Measurements from ENCODE around the gene KRTAP10-8. TPM values are rescaled to one million over a fixed set of nuclear protein-coding genes. Genes with fewer than 3 reads are reported as not detected.

KRTAP10-8 gene
- total RNA-seq, 1 experiment from 2014 or later = not detected

- H3K27me3 Mint-ChIP-seq (ENCODE audit: low read depth) = peaks cover 10% of the 10 kb centered on the region
- POLR2A ChIA-PET = no interaction called here
- H3K4me1 Mint-ChIP-seq = peaks cover 20% of the 10 kb centered on the region
- ATAC-seq (no peak), DNase-seq (ENCODE audit: low spot score) (no peak)
- H3K9me3 Mint-ChIP-seq = peaks cover 24% of the 10 kb centered on the region
- CTCF ChIA-PET = interaction anchor here (1.1 kb wide), 1 partner anchor 31 kb away, joined by 3 read pairs; no protein-coding TSS in a partner anchor
- peaks cover 23% of the 10 kb centered on the region for H3K36me3 Mint-ChIP-seq
- no peak within 1 kb of the TSS for H3K27ac Mint-ChIP-seq
- TF ChIP-seq FOXP4 (CRISPR knock-in tag; IDR thresholded peaks at IDR 0.05) (no peak), PRRX2 (CRISPR knock-in tag; IDR thresholded peaks at IDR 0.05) (no peak), TEAD1 (CRISPR knock-in tag; IDR thresholded peaks at IDR 0.05) (no peak), USF1 (CRISPR knock-in tag; IDR thresholded peaks at IDR 0.05) (no peak), ZNF423 (CRISPR knock-in tag; IDR thresholded peaks at IDR 0.05) (no peak), ZSCAN18 (CRISPR knock-in tag; IDR thresholded peaks at IDR 0.05) (no peak), RELA (CRISPR knock-in tag; IDR thresholded peaks at IDR 0.05; ENCODE audit: borderline replicate concordance) (no peak), SOX15 (CRISPR knock-in tag; IDR thresholded peaks at IDR 0.05) (no peak), STAT6 (CRISPR knock-in tag; conservative IDR thresholded peaks at IDR 0.05; ENCODE audit: low read depth) (no peak), ZNF416 (CRISPR knock-in tag; IDR thresholded peaks at IDR 0.05) (no peak), ZNF232 (CRISPR knock-in tag; IDR thresholded peaks at IDR 0.05) (no peak), ZNF219 (CRISPR knock-in tag; IDR thresholded peaks at IDR 0.05; ENCODE audit: borderline replicate concordance) (no peak), NR2C2 (CRISPR knock-in tag; IDR thresholded peaks at IDR 0.05) (no peak), TCF7 (CRISPR knock-in tag; IDR thresholded peaks at IDR 0.05; ENCODE audit: low read depth) (no peak), ZBTB43 (CRISPR knock-in tag; IDR thresholded peaks at IDR 0.05) (no peak), SMAD4 (CRISPR knock-in tag; IDR thresholded peaks at IDR 0.05) (no peak), GTF2I (CRISPR knock-in tag; conservative IDR thresholded peaks at IDR 0.05) (no peak), ZMAT4 (CRISPR knock-in tag; IDR thresholded peaks at IDR 0.05) (no peak), ZNF425 (CRISPR knock-in tag; conservative IDR thresholded peaks at IDR 0.05) (no peak)
- H3K4me3 Mint-ChIP-seq = no peak within 1 kb of the TSS
Measured at GRCh38 chr21:44654576-44655175, 42.8 kb downstream of the KRTAP10-8 start, which contains the start of gene KRTAP12-4. KRTAP12-4 (minus strand) TSS chr21:44654659; CDS start chr21:44654614, 45 bp downstream.
